Panc1 (cell line): ENCODE results near the gene PORCN. TPM values are rescaled to one million over a fixed set of nuclear protein-coding genes. Genes with fewer than 3 reads are reported as not detected.

Experiments used
- ATAC-seq: fragments of 200-7000 bp; cut with Tn5 transposase; 2 replicates; pipeline ENCODE4 v1.9.1; 2020; ENCODE audit warnings: mild to moderate bottlenecking, moderate library complexity
- BruUV-seq: library from RNA; stranded (reverse); fragments of 400-500 nt; replicated peaks from 2 replicates; lab custom pipeline; 2021; lab: Mats Ljungman, UMichigan
- CTCF ChIA-PET: fragments of 300-600 bp; sonication (Branson Sonifier 250); formaldehyde crosslinking; loops from one replicate; lab custom pipeline; 2022; ENCODE audit warnings: antibody characterized with exemption; lab: Charles Lee
- POLR2A ChIA-PET: fragments of 300-600 bp; sonication (Branson Sonifier 250); formaldehyde crosslinking; loops from one replicate; lab custom pipeline; 2022; ENCODE audit warnings: antibody characterized with exemption; lab: Charles Lee
- DNase-seq: peaks from one replicate; pipeline ENCODE4 v3.0.0-alpha.2; 2010; ENCODE audit warnings: low read depth, low spot score
- H3K27ac ChIP-seq: 2 replicates; pipeline ENCODE4 v1.5.1; 2011; ENCODE audit warnings: mild to moderate bottlenecking, low read length, inconsistent platforms
- H3K27me3 ChIP-seq: fragments of 200-500 bp; sonication (Bioruptor generic); 2 replicates; pipeline ENCODE4 v1.6.0; 2014; ENCODE audit warnings: low read length, inconsistent platforms; ENCODE audit not compliant: control insufficient read depth, insufficient read depth
- H3K36me3 ChIP-seq: fragments of 200-500 bp; sonication (Bioruptor generic); 2 replicates; pipeline ENCODE4 v1.5.1; 2014; ENCODE audit warnings: inconsistent platforms, mild to moderate bottlenecking, low read length, moderate library complexity; ENCODE audit not compliant: control insufficient read depth, insufficient read depth
- H3K4me1 ChIP-seq: 2 replicates; pipeline ENCODE4 v1.5.1; 2011; ENCODE audit warnings: inconsistent platforms, mild to moderate bottlenecking, low read length, moderate library complexity; ENCODE audit not compliant: control insufficient read depth, insufficient read depth
- H3K4me3 ChIP-seq, 2 experiments: 2 replicates each; pipeline ENCODE4 v1.5.1; 2011 to 2012; ENCODE audit warnings: low read depth in 2 of 2, low read length in 2 of 2, mild to moderate bottlenecking in 2 of 2, inconsistent platforms in 1 of 2, moderate library complexity in 1 of 2
- H3K9me3 ChIP-seq: fragments of 200-500 bp; sonication (Bioruptor generic); 2 replicates; pipeline ENCODE4 v1.5.1; 2014; ENCODE audit warnings: low read depth, mild to moderate bottlenecking, inconsistent platforms, low read length, moderate library complexity; ENCODE audit not compliant: control insufficient read depth, insufficient read depth
- CTCF ChIP-seq: fragments of 450-650 bp; IDR thresholded peaks from 2 replicates; pipeline ENCODE4 v1.5.1; 2017; ENCODE audit warnings: mild to moderate bottlenecking
- POLR2AphosphoS5 ChIP-seq: IDR thresholded peaks from 2 replicates; pipeline ENCODE4 v1.6.1; 2012; ENCODE audit warnings: mild to moderate bottlenecking, low read depth, low read length, moderate library complexity
- REST ChIP-seq, 2 experiments: IDR thresholded peaks; 2 replicates each; pipeline ENCODE4 v1.6.1; 2011 to 2012; ENCODE audit warnings: low read depth in 2 of 2, control low read depth in 1 of 2, low read length in 1 of 2, mild to moderate bottlenecking in 1 of 2, moderate library complexity in 1 of 2; ENCODE audit not compliant: insufficient read depth in 1 of 2
- SIN3A ChIP-seq: IDR thresholded peaks from 2 replicates; pipeline ENCODE4 v1.6.1; 2012; ENCODE audit warnings: low read depth, mild to moderate bottlenecking, low read length, moderate library complexity, borderline replicate concordance; ENCODE audit not compliant: insufficient read depth
- TCF7L2 ChIP-seq: IDR thresholded peaks from 2 replicates; pipeline ENCODE4 v1.6.1; 2011; ENCODE audit warnings: mild to moderate bottlenecking, low read depth, low read length, inconsistent platforms
- in situ Hi-C: cut with HindIII; loops from 2 replicates; pipeline ENCODE4 v1.10.0; 2016; ENCODE audit warnings: low sequenced_read_pairs, low pct_unique_long_range_greater_than_20kb
- intact Hi-C: fragments of 100-400 bp; cut with micrococcal nuclease; formaldehyde crosslinking; loops from one replicate; pipeline ENCODE4 v1.10.0; 2022; ENCODE audit not compliant: unreplicated experiment
- total RNA-seq: library from RNA; stranded (reverse); gene quantifications from one replicate; pipeline ENCODE4 v1.2.1, GENCODE V29; 2021; ENCODE audit not compliant: unreplicated experiment

PORCN gene
- total RNA-seq, 1 experiment from 2014 or later, result 8.6 TPM

GRCh38 chrX:48468247-48468671, 40.5 kb upstream of the PORCN start:
- H3K36me3 ChIP-seq, result no peaks in the 10 kb centered on the region
- H3K27me3 ChIP-seq, result no peaks in the 10 kb centered on the region
- H3K27ac ChIP-seq, result no peak overlapping the region
- intact Hi-C loops (no loop called here), in situ Hi-C loops (no loop called here)
- no peak; the same call in 1 of the 2 replicates for ATAC-seq
- POLR2A ChIA-PET, result no interaction called here
- H3K4me1 ChIP-seq, result no peaks in the 10 kb centered on the region
- TF ChIP-seq CTCF (no peak), SIN3A (no peak), TCF7L2 (no peak), POLR2AphosphoS5 (no peak)
- H3K4me3 ChIP-seq, result peak overlapping the region in 1 of 2 experiments; percentile 13; a peak in 1 of 4 replicates
- no TSS peak for BruUV-seq
- DNase-seq, result no peak
- CTCF ChIA-PET, result no interaction called here
- H3K9me3 ChIP-seq, result no peaks in the 10 kb centered on the region

GRCh38 chrX:48468693-48469691, 39.8 kb upstream of the PORCN start:
- intact Hi-C loops (no loop called here), in situ Hi-C loops (no loop called here)
- H3K4me3 ChIP-seq, result no peak overlapping the region
- TF ChIP-seq CTCF (peak; percentile 31; the same call in 1 of the 2 replicates), POLR2AphosphoS5 (no peak)
- DNase-seq (no peak), ATAC-seq (no peak)
- H3K9me3 ChIP-seq, result no peaks in the 10 kb centered on the region
- BruUV-seq, result no TSS peak
- H3K27me3 ChIP-seq, result no peaks in the 10 kb centered on the region
- H3K36me3 ChIP-seq, result no peaks in the 10 kb centered on the region
- CTCF ChIA-PET, result no interaction called here
- POLR2A ChIA-PET, result no interaction called here
- H3K27ac ChIP-seq, result no peak overlapping the region
- no peaks in the 10 kb centered on the region for H3K4me1 ChIP-seq

- Histone ChIP-seq H3K36me3 (no peaks in the 10 kb centered on the region), H3K27ac (no peak within 1 kb of the TSS), H3K27me3 (no peaks in the 10 kb centered on the region), H3K9me3 (no peaks in the 10 kb centered on the region), H3K4me3 (no peak within 1 kb of the TSS), H3K4me1 (no peaks in the 10 kb centered on the region)
- TF ChIP-seq SIN3A, result no peak
- no peak for TF ChIP-seq REST (IDR thresholded peaks at IDR 0.05; ENCODE audit: insufficient read depth in 1 of 2, low read depth in 2 of 2, low read length in 1 of 2)
- TF ChIP-seq TCF7L2, result no peak
- TF ChIP-seq CTCF, result no peak
- no peak for TF ChIP-seq POLR2AphosphoS5
- ChIA-PET POLR2A (no interaction called here), CTCF (no interaction called here)
- in situ Hi-C loops, result no loop called here
- no peak for ATAC-seq
- no TSS peak for BruUV-seq
- no peak for DNase-seq
- intact Hi-C loops, result no loop called here
Measured at GRCh38 chrX:48470110-48470832, 38.5 kb upstream of the PORCN start, which contains the start of gene SLC38A5. Gene SLC38A5, minus strand, starts transcription at chrX:48470260. Its CDS starts 2,336 bp downstream, at chrX:48467924.
